ENCODE measurements around the gene PLA2G2F. TPM values are rescaled to one million over a fixed set of nuclear protein-coding genes. Genes with fewer than 3 reads are reported as not detected.

PLA2G2F gene, protein sequence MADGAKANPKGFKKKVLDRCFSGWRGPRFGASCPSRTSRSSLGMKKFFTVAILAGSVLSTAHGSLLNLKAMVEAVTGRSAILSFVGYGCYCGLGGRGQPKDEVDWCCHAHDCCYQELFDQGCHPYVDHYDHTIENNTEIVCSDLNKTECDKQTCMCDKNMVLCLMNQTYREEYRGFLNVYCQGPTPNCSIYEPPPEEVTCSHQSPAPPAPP
- total RNA-seq = not detected in 2 replicates

DNA sequence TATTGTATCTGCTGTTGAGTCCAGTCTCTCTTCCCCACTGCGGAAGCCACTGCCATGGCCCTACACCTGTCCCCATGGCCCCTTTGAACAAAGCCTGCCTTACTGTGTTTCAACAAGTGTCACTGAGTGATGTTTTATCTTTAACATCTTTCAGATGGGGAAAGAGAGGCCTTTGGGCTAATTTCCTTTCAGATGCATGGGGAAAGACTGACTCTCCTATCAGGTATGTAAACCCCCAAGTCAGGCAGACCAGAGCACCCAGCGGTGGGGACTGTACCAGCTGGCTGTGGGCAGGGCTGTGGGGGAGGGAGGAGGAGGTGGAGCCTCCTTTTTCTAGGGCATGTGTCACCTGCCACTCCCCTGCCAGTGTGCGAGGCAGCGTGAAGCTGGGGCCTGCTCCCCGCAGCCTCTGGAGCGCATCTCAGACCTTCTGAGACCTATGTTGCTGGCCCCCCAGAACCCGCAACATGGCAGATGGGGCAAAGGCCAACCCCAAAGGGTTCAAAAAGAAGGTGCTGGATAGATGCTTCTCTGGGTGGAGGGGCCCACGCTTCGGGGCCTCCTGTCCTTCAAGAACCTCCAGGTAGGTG, at the start of gene PLA2G2F:
Gene PLA2G2F (plus strand): TSS at position 363 of the 590 bp plus-strand sequence. CDS start 105 bp downstream, at position 468.
- intact Hi-C loops (cut with micrococcal nuclease) = no loop called here

DNA sequence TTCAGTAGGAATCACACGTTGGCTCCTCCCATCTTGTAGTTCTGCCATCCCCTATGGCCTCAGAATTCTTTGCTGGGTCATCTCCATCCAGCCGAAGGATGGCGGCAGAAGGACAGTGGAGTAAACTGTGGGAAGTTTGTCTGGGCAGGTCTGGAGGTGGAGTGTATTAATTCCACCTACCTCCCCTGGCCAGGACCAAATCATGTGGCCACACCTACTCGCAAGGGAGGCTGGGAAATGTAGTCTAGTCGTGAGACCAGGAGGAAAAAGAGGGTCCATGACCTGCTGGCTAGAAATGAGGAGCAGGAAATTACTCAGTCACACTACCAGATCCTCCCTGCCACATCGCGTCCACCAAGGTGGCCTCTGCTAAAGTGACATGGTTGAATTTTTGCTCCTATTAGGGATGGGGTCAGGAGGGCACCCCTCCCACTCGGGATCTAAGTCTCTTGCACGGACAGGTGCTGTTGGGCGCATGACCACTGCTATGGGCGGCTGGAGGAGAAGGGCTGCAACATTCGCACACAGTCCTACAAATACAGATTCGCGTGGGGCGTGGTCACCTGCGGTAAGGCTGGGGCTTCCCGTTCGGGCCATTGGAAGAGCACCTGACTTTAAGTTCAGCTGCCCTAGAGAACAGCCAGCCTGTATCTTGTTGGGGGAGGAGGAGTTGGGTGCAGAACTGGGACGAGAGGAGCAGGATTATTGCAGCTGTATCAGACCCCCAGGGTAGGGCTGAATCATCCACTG, 49.6 kb upstream of the PLA2G2F start:
- intact Hi-C loops (cut with micrococcal nuclease) = no loop called here

DNA sequence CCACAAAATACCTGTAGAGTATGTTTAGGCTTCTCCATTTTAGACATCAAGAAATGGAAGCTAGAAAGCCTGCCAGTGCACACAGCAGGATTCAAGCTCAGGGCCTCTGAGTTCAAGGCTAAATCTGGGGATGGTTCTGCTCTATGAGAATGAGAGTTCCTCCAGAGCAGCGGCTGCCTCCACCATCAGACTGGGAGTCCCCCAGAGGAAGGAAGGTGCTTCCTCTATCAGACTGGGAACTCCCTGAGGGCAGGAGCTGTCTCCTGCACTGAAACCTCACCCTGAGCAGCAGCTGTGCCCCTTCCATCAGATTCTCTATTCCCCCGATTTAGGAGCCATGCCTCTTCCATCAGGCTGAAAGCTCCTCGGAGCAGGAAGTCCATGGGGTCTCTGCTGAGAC, 49.0 kb upstream of the PLA2G2F start:
- intact Hi-C loops (cut with micrococcal nuclease) = no loop called here

DNA sequence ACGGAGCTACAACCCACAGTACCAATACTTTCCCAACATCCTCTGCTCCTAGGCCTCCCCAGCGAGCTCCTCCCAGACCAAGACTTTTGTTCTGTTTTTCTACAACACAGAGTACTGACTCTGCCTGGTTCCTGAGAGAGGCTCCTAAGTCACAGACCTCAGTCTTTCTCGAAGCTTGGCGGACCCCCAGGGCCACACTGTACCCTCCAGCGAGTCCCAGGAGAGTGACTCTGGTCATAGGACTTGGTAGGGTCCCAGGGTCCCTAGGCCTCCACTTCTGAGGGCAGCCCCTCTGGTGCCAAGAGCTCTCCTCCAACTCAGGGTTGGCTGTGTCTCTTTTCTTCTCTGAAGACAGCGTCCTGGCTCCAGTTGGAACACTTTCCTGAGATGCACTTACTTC, 48.5 kb upstream of the PLA2G2F start:
- intact Hi-C loops (cut with micrococcal nuclease) = no loop called here

DNA sequence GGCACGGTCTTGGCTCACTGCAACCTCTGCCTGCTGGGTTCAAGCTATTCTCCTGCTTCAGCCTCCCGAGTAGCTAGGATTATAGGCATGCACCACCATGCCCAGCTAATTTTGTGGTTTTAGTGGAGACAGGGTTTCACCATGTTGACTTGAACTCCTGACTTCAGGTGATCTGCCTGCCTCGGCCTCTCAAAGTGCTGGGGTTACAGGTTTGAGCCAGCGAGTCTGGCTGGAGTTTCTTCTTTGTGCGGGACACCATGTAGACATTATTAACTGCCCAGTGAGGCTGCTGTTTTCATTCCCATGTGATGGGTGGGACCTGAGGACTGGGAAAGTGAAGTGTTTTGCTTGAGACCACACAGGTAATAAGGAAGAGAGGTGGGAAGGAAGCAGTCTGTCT, 45.8 kb upstream of the PLA2G2F start:
- intact Hi-C loops (cut with micrococcal nuclease) = no loop called here

DNA sequence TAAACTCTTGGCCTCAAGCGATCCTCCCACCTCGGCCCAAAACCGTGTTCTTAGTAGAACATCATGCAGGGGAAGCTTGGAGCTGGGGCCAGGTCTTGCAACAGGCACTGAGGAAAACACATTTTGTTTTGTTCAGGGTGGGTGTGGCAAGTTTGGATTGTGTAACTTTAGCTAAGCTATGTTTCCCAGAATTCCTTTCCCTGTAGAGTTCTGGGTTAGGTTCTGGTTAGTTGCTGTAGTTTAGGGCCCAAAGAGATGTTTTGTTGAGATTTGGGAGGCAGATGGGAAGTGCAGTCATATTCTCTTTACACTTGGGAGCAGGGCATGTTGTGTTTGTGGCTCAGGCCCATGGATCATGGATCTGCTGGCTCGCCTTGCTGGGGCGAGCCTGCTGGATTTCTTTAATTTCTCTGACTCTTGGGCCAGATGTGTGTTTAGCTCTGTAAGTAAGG, 45.2 kb upstream of the PLA2G2F start:
- intact Hi-C loops (cut with micrococcal nuclease) = no loop called here

DNA sequence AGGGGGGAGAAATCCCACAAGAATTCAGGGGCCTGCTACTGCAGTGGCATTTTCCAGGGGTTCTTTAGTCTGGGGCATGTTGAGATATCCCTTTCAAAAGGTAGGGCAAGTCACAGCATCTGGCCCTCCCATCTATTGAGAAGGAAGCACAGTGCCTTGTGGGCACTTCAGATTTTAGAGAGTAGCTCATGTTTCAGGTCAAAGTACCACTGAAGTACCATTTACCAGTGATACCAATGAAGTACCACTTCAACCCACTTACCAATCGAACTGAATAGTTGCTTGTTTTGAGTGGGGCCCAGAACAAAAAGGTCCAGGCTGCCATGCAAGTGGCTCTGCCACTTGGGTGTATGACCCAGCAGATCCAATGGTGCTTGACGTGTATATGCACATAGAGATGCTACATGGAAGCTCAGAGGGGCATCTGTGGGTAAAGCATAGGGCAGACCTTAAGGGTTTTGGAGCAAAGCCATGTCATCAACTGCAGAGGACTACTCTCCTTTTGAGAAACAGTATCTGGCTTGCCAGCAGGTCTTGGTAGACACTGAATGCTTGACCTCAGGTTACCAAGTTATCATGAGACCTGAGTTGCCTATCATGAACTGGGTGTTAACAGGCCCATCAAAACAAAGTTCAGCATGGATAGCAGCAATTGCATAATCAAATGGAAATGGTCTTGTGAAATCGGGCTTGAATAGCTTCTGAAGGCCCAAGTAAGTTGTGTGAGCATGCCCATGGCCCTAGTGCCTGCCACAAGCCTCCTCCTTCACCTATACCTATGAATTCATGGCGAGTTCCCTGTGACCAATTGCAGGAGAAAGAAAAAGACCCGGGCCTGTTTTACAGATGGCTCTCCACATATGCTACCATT, 43.3 kb upstream of the PLA2G2F start:
- intact Hi-C loops (cut with micrococcal nuclease) = no loop called here

DNA sequence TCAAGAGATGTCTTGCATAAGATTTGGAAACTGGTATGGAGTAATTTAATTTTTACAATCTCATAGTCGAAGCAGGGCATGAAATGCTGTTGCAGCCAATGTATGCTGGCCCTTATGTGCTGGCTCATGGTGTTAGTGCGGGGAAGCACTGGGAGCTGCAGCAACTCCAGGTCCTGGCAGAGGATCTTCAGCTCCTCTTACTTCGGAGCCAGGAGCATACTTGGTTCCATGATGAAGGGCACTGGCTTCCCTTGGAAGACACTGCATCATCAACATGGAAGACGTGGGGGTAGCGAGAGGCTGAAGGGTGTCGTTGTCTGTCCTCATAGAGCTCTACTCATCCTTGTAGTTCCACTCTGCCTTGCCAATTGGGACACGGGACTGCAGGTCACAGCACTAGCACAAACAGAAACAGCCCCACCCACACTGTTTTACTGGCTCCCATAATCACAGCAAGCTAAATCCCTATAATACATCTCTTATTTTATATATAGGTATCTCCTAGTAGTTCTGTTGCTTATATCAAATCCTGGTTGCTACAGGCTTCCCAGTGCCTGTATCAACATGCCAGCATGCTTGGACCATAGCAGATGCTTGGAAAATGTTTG, 42.2 kb upstream of the PLA2G2F start:
- intact Hi-C loops (cut with micrococcal nuclease) = no loop called here

DNA sequence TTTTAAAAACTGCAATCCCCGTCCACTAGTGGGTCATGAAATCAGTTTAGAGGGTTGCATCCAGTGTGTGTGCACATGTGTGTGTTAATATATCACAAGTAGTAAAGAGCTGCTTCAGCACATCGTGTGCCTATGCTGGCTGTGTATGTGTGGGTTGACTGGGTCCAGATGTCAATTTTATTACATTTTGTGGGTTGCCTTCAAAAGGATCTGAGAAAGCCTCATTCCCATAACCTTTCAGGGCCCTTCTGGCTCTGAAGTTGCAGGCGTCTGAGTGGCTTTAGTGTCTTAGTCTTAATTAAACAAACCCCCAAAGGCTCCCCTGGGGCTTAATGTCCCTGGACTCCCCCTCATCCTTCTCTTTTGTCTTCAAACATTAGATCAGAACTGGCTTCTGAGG, 39.6 kb upstream of the PLA2G2F start:
- intact Hi-C loops (cut with micrococcal nuclease) = no loop called here

DNA sequence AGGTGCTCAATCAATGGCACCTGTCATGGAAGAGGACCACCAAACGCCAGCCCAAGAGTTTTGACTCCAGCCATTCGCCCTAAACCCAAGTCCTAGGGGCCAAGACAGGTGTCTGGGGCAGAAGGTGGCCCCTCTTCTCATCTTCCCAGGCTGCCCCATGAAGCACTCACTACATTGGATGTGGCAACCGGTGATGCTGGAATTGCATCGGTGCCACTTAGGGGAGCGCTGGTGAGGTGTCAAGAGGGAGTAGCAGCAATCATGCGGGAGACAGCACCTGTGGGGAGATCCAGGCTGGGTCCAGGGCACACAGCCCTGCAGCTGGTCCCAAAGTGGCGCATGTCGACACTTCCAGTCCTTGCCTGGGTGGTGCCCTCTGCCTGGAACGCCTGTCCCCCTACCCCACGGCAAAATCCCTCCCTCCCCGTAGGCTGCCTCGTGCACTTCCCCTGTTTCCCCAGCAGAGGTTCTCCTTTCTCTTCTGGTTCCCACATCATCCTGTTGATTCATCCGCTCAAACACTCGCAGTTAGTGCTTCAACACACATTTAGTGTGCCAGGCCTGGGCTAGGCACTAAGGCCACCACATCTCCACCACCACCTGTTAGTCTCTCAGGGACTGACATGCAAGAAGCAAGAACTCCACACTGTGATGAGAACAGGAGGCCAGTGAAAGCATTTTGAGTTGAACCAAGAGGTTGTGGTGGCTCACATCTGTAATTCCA, 38.3 kb upstream of the PLA2G2F start:
- intact Hi-C loops (cut with micrococcal nuclease) = no loop called here

DNA sequence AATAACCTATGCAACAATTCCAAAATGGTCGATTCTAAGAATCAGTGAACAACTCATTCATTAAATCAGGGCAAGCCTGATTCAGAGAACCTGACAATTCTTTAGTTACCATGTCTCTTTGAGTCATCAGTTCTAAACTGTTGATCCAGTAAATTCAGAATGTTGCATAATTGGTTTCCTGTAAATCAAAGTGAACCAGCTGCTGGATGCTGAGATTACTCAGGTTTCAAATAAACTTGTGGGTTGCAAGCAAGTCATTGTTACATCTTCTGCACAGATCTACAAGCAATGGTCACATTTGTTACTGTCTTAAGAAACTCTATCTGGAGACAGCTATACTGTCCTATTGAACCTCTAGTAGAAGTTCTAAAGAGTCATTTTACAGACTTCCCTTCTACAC, 36.2 kb upstream of the PLA2G2F start:
- intact Hi-C loops (cut with micrococcal nuclease) = no loop called here

DNA sequence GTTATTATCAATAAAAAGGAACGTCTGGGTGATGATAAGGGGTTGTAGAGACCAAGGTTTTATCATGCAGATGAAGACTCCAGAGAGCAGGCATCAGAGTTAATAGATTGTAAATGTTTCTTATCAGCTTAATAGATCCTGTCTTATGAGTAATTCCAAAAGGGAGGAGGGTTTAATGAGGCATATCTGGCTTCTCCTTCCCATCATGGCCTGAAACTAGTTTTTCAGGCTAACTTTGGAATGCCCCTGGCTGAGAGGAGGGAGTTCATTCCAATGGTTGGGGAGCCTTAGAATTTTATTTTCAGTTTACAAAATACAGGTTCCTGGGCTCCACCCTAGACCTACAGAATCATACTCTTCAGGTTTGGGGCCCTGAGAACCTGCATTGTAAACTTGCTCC, 33.3 kb upstream of the PLA2G2F start:
- intact Hi-C loops (cut with micrococcal nuclease) = no loop called here

DNA sequence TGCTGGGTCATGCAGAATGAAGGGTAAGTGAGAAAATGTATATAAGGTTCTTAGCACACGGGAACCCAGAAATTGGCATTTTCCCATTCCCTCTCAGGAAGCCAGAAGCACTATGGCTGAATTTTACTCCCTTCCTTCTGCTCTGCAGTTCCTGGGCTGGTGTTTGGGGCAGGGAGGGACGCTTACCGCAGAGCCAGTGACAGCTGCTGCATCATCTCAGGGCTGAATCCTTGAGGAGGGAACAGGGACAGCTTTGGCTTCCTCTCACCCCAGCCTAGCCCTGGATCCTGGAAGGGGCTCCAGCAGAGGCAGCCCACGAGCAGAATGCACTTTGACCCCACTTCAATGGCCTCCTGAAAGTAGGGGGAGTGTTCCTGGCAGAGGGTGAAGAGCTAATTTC, 31.8 kb upstream of the PLA2G2F start:
- intact Hi-C loops (cut with micrococcal nuclease) = no loop called here

DNA sequence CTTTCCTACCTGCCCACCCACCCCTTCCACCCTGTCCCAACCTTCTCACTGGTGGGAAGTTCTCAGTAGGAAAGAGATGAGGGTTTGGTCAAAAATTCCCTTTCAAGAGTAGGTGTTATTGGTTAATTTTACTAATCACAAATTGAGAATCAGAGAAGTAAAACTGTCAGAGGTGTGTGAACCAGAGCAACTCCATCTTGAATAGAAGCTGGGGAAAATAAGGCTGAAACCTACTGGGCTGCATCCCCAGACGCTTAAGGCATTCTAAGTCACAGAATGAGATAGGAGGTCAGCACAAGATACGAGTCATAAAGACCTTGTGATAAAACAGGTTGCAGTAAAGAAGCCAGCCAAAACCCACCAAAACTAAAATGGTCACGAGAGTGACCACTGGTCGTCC, 31.3 kb upstream of the PLA2G2F start:
- intact Hi-C loops (cut with micrococcal nuclease) = no loop called here

DNA sequence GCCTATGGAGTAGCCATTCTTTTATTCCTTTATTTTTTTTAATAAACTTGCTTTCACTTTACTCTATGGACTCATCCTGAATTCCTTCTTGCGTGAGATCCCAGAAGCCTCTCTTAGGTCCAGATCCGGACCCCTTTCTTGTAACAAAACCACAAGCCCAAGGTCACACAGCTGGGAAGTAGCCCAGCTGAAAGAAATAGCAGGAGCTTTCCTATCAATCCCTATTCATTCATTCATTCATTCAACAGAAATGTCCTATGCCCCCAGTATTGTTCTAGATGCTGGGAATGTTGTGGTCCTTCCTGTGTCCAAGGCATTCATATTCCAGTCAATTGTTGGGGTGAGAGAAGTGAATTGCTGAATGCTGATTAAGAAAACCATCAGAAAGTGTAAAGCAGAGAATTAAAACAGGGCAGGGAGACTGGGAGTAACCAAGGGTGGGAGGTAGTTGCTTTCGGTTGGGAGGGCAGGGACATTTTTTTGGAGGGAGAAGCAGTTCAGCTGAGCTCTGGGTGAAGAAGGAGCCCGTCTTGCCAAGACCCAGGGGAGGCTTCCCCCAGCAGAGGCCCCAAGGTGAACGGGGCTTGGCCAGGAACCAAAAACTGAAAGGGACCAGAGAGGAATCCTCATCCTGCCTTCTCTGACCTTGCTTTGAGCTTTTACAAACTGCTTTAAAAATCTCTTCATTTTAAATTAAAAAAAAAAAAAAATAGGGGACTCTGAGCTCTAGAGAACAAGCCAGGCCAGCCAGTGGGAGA, 30.6 kb upstream of the PLA2G2F start:
- intact Hi-C loops (cut with micrococcal nuclease) = no loop called here

DNA sequence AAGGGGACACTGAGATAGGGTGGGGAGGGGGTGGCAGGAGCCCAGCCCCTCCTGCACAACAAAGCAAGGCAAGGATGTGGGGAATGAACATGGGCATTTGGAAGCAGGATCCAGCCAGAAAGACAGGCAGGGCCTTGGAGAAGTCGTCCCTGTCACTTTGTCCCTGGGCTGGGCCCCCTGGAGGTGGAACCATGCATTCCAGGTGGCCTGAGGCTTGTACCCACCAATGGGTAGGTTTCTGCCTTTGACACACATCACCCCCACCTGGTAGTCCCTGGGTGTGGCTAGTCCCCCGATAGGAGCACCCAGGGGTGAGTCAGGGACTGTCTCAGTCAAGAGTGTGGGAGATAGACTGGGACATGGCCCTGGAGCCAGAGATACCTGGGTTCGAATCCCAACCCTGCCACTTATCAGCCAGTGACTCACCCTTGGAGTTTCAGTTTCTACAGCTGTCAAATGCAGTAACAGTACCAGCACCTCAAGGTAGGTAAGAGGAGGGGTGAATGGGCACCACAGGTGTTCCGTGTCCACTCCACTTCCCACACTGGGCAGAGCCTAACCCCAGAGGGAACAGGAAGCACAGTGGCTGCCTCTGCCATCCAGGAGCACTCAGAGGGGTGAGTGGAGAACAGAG, 29.8 kb upstream of the PLA2G2F start:
- intact Hi-C loops (cut with micrococcal nuclease) = no loop called here

DNA sequence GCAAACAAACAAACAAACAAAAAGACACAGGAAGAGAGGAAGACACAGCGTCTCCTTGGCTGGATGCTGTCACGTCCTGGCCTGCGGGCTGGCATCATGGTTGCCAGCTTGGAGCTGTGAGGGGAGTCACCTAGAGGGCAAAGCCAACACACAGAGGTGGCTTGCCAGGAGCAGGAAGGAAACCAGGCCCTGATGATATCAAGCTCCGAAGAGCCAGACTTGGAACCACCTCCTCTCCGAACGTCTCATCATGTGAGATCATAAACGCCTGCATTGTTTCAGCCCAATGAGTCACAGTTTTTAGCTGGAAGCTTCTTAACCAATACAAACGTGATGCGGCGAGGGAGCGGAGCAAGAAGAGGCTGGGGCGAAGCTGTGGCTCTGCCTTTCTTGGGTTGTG, 28.4 kb upstream of the PLA2G2F start:
- intact Hi-C loops (cut with micrococcal nuclease) = no loop called here

DNA sequence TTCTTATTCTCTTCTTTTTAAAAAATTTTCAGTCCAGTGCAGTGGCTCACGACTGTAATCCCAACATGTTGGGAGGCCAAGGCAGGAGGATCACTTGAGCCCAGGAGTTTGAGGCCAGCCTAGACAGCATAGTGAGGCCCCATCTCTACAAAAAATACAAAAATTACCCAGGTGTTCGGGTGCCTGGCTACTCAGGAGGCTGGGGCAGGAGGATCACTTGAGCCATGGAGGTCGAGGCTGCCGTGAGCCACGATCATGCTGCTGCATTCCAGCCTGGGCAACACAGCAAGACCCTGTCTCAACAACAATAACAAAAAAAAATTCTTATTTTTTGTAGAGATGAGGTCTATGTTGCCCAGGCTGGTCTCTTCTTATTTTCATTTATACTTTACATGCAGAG, 27.7 kb upstream of the PLA2G2F start:
- intact Hi-C loops (cut with micrococcal nuclease) = no loop called here

DNA sequence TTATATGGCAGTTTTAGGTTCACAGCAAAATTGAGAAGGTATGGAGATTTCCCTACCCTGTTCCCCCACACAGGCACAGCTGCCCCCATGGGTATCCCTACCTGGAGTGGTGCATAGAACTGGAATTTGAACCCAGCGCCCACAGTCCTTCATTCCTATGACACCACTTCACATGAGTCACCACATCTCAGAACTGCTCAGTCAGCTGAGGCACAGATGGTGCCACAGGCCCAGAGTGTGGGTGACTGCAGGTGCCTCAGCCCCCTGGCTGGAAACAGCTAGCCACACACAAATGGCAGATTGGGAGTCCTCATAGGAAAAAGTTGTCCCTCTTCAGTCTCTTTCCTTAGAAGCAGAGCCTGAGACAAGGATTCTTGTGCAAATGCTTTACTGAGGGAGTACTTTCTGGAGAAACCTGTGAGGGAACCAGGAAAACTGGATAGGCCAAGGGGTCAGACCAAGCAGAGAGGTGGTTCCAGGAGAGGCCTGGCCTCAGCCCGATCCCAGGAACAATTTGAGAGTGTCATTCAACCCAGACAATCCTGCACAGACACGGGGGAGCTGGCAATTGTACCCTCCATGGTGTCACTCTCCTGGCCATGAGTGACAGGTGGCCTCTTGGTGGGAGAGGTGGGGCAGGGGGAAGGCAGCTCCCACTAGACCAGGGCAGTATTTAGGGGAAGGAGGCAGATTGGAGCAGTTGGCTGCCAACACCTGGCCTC, 26.7 kb upstream of the PLA2G2F start:
- intact Hi-C loops (cut with micrococcal nuclease) = no loop called here

Measured in T-helper 2 cell treated with Interferon-gamma antibody and Interleukin-4, amounts not matched to agents 100 ng/mL and 5 ng/mL, for 36 hours (primary cell).